ENCODE data around the gene TNNI2. TPM values are rescaled to one million over a fixed set of nuclear protein-coding genes. Genes with fewer than 3 reads are reported as not detected.

The TNNI2 gene
- total and polyA plus RNA-seq, 10 of the 15 experiments (the other 5 are each of a cell fraction or from before 2014, with no cell fraction given), result 0.14 to 0.79 (median 0.37) TPM; not detected in 4

GRCh38 chr11:1823376-1824220, 15.2 kb upstream of the TNNI2 start:
- POLR2A ChIA-PET, result no interaction called here
- CTCF ChIA-PET, result interaction anchor here (1.6 to 2.0 kb wide), 2 partner anchors 178 to 328 kb away, joined by 4 to 6 read pairs; no protein-coding TSS in a partner anchor
- in situ Hi-C loops (cut with MboI), result loop anchor here (5.0 kb wide), 2 partner anchors 126 to 329 kb away; partner anchors contain the start of gene KRTAP5-6
- Histone ChIP-seq H3K4me1 (ENCODE audit: control insufficient read depth, insufficient read depth, low read length) (no peaks in the 10 kb centered on the region), H3K4me3 (no peak overlapping the region), H3K27me3 (replicated peaks in 1 of 2; ENCODE audit: control insufficient read depth in 2 of 2, insufficient read depth in 2 of 2, low read length in 1 of 2) (peaks cover 0 to 2% of the 10 kb centered on the region in 2 experiments; a peak in 2 of 4 replicates), H4K20me1 (ENCODE audit: control insufficient read depth, insufficient read depth) (no peaks in the 10 kb centered on the region), H3K27ac (ENCODE audit: control insufficient read depth, insufficient read depth) (no peak overlapping the region), H2AFZ (ENCODE audit: control insufficient read depth, low read depth, low read length) (no peak overlapping the region), H3K9me3 (replicated peaks; ENCODE audit: control insufficient read depth, insufficient read depth, low read length) (no peaks in the 10 kb centered on the region; the same call in 2 of the 3 replicates), H3K79me2 (ENCODE audit: control insufficient read depth, insufficient read depth, low read length) (no peaks in the 10 kb centered on the region), H3K4me2 (ENCODE audit: control insufficient read depth, insufficient read depth) (no peak overlapping the region), H3K36me3 (ENCODE audit: control insufficient read depth in 2 of 2, insufficient read depth in 2 of 2, low read length in 1 of 2) (no peaks in the 10 kb centered on the region), H3K9ac (ENCODE audit: control insufficient read depth, insufficient read depth, low read length) (no peak overlapping the region)
- RAD21 ChIA-PET (ENCODE audit: unreplicated experiment), result interaction anchor here (1.2 kb wide), 1 partner anchor 177 kb away, joined by 3 read pairs; no protein-coding TSS in a partner anchor
- intact Hi-C loops (cut with micrococcal nuclease; ENCODE audit: unreplicated experiment), result no loop called here
- BruUV-seq (replicated peaks), result no TSS peak
- 27% methylated on average over 19 of the region's 19 CpGs for WGBS (ENCODE audit: insufficient coverage, insufficient replicate concordance, low lambda C conversion rate, missing lambda C conversion rate)
- TF ChIP-seq POLR2AphosphoS5 (IDR thresholded peaks at IDR 0.05; ENCODE audit: low read length) (no peak), SMC3 (IDR thresholded peaks at IDR 0.05; ENCODE audit: borderline replicate concordance, low read length) (no peak), RELA (IDR thresholded peaks at IDR 0.05; ENCODE audit: borderline replicate concordance, partially characterized antibody) (no peak), POU2F2 (IDR thresholded peaks at IDR 0.05; ENCODE audit: borderline replicate concordance, low read depth, low read length) (no peak), RB1 (IDR thresholded peaks at IDR 0.05; ENCODE audit: borderline replicate concordance) (no peak), EZH2 (IDR thresholded peaks at IDR 0.05; ENCODE audit: borderline replicate concordance, control insufficient read depth, low read depth, low read length) (no peak), ZZZ3 (IDR thresholded peaks at IDR 0.05; ENCODE audit: control insufficient read depth, insufficient read length, low read depth) (no peak), ZBTB11 (CRISPR knock-in tag; IDR thresholded peaks at IDR 0.05) (no peak), ESRRA (IDR thresholded peaks at IDR 0.05; ENCODE audit: low read length) (no peak), PRDM15 (CRISPR knock-in tag; IDR thresholded peaks at IDR 0.05) (no peak), EED (IDR thresholded peaks at IDR 0.05; ENCODE audit: low read depth) (no peak)
- ATAC-seq (no peak), DNase-seq (ENCODE audit: low read depth, low spot score) (no peak), FAIRE-seq (no peak)
- SMC1A ChIA-PET (ENCODE audit: uncharacterized antibody, unreplicated experiment), result interaction anchor here (1.6 kb wide), 1 partner anchor 131 kb away, joined by 4 read pairs; no protein-coding TSS in a partner anchor
